Suprapubic skin (tissue), 3 donors: ENCODE data around the gene UNC5B.

Experiments
- CTCF ChIP-seq, 2 donors: fragments of 200-600 bp in 1 of 2; fragments of 450-650 bp in 1 of 2; sonication (generic) in 1 of 2; IDR thresholded peaks; one replicate each; pipeline ENCODE4 v1.5.1; 2016 to 2019; ENCODE audit warnings: antibody characterized with exemption in 2 of 2, mild to moderate bottlenecking in 1 of 2, moderate library complexity in 1 of 2
- POLR2A ChIP-seq, 2 donors: fragments of 450-650 bp; IDR thresholded peaks; one replicate each; pipeline ENCODE4 v1.6.1; 2017; ENCODE audit warnings: antibody characterized with exemption in 2 of 2, mild to moderate bottlenecking in 2 of 2, moderate library complexity in 2 of 2

- TF ChIP-seq CTCF (IDR thresholded peaks at IDR 0.05) (no peak), POLR2A (IDR thresholded peaks at IDR 0.05) (no peak)
Measured at GRCh38 chr10:71342573-71343391, 130.4 kb downstream of the UNC5B start.
